HCT116 (cell line): ENCODE measurements around the gene RNF144B. TPM values are rescaled to one million over a fixed set of nuclear protein-coding genes. Genes with fewer than 3 reads are reported as not detected.

Experiments
- ATAC-seq: fragments of 200-7000 bp; cut with Tn5 transposase; 2 replicates; pipeline ENCODE4 v1.9.1; 2020; ENCODE audit warnings: mild to moderate bottlenecking, moderate library complexity
- BruUV-seq: library from RNA; stranded (reverse); fragments of 400-500 nt; replicated peaks from 2 replicates; lab custom pipeline; 2021; lab: Mats Ljungman, UMichigan
- CTCF ChIA-PET: fragments of 300-600 bp; sonication (Branson Sonifier 250); formaldehyde crosslinking; loops from one replicate; lab custom pipeline; 2021; ENCODE audit warnings: antibody characterized with exemption; lab: Charles Lee
- POLR2A ChIA-PET: fragments of 300-600, 350-600 bp; sonication (Branson Sonifier 250); formaldehyde crosslinking; loops from one replicate; lab custom pipeline; 2021; ENCODE audit warnings: antibody characterized with exemption; lab: Charles Lee
- RAD21 ChIA-PET, 2 experiments: fragments of 300-600 bp; sonication (Branson Sonifier 250); formaldehyde crosslinking; loops; one replicate each; lab custom pipeline; 2023; ENCODE audit warnings: low total read pairs in 2 of 2; ENCODE audit not compliant: uncharacterized antibody in 2 of 2, unreplicated experiment in 2 of 2, low non-redundant PET in 1 of 2; lab: Charles Lee
- DNase-seq: peaks from one replicate; pipeline ENCODE4 v3.0.0-alpha.2; 2010; ENCODE audit warnings: low read depth, low spot score
- H2AFZ ChIP-seq: fragments of 200-600 bp; shearing (Covaris generic), sonication (generic); 2 replicates; pipeline ENCODE4 v1.6.1; 2017; ENCODE audit warnings: low read depth, mixed run types, mixed read lengths, antibody characterized with exemption, low read length; ENCODE audit not compliant: poor library complexity, severe bottlenecking
- H3K27ac ChIP-seq: 2 replicates; pipeline ENCODE4 v1.5.1; 2012; ENCODE audit warnings: low read depth, low read length
- H3K27me3 ChIP-seq: fragments of 200-600 bp; sonication (generic); 2 replicates; pipeline ENCODE4 v1.6.1; 2016; ENCODE audit warnings: mixed run types, low read length, mixed read lengths; ENCODE audit not compliant: insufficient read depth
- H3K36me3 ChIP-seq, 2 experiments: fragments of 200-500 bp in 1 of 2; fragments of 200-600 bp in 1 of 2; sonication (Bioruptor generic) in 1 of 2; sonication (generic) in 1 of 2; 2 replicates each; pipeline versions ENCODE4 v1.5.1 to v1.6.1; 2014 to 2016; ENCODE audit warnings: low read length in 2 of 2, inconsistent platforms in 1 of 2, mixed read lengths in 1 of 2, mixed run types in 1 of 2; ENCODE audit not compliant: insufficient read depth in 2 of 2, control insufficient read depth in 1 of 2
- H3K4me1 ChIP-seq, 2 experiments: fragments of 200-600 bp in 1 of 2; sonication (generic) in 1 of 2; 2 replicates each; pipeline versions ENCODE4 v1.5.1 to v1.6.1; 2012 to 2017; ENCODE audit warnings: low read length in 2 of 2, inconsistent platforms in 1 of 2, mild to moderate bottlenecking in 1 of 2, mixed read lengths in 1 of 2, mixed run types in 1 of 2, moderate library complexity in 1 of 2; ENCODE audit not compliant: insufficient read depth in 2 of 2, control insufficient read depth in 1 of 2
- H3K4me2 ChIP-seq: fragments of 200-600 bp; sonication (generic); 2 replicates; pipeline ENCODE4 v1.6.1; 2017; ENCODE audit warnings: mixed run types, low read length, mixed read lengths
- H3K4me3 ChIP-seq, 2 experiments: fragments of 200-600 bp in 1 of 2; sonication (generic) in 1 of 2; replicated peaks in 1 of 2; 2 replicates each; pipeline ENCODE4 v1.5.1; 2011 to 2016; ENCODE audit warnings: low read length in 2 of 2, control low read depth in 1 of 2, low read depth in 1 of 2, mild to moderate bottlenecking in 1 of 2, mixed read lengths in 1 of 2, mixed run types in 1 of 2
- H3K79me2 ChIP-seq: fragments of 200-600 bp; sonication (generic); 2 replicates; pipeline ENCODE4 v1.6.1; 2017; ENCODE audit warnings: mild to moderate bottlenecking, mixed run types, low read length, moderate library complexity, mixed read lengths; ENCODE audit not compliant: insufficient read depth
- H3K9ac ChIP-seq: fragments of 200-600 bp; sonication (generic); 2 replicates; pipeline ENCODE4 v1.6.1; 2016; ENCODE audit warnings: low read length, mixed read lengths
- H3K9me2 ChIP-seq: fragments of 200-600 bp; sonication (generic), shearing (Covaris generic); 2 replicates; pipeline ENCODE4 v1.6.1; 2017; ENCODE audit warnings: mixed run types, mild to moderate bottlenecking, moderate library complexity; ENCODE audit not compliant: insufficient read depth
- H3K9me3 ChIP-seq, 2 experiments: fragments of 200-500 bp in 1 of 2; fragments of 200-600 bp in 1 of 2; sonication (Bioruptor generic) in 1 of 2; sonication (generic) in 1 of 2; 2 replicates each; pipeline ENCODE4 v1.6.1; 2014 to 2017; ENCODE audit warnings: low read length in 2 of 2, mixed read lengths in 2 of 2, inconsistent platforms in 1 of 2, low read depth in 1 of 2, mild to moderate bottlenecking in 1 of 2, mixed run types in 1 of 2, moderate library complexity in 1 of 2; ENCODE audit not compliant: control insufficient read depth in 1 of 2, insufficient read depth in 1 of 2
- H4K20me1 ChIP-seq: fragments of 200-600 bp; sonication (generic), shearing (Covaris generic); 2 replicates; pipeline ENCODE4 v1.6.1; 2017; ENCODE audit warnings: mixed run types, mild to moderate bottlenecking, moderate library complexity; ENCODE audit not compliant: insufficient read depth
- ATF3 ChIP-seq: IDR thresholded peaks from 2 replicates; pipeline ENCODE4 v1.6.1; 2012
- EGR1 ChIP-seq: IDR thresholded peaks from 2 replicates; pipeline ENCODE4 v1.6.1; 2012; ENCODE audit warnings: low read depth
- EZH2phosphoT487 ChIP-seq: fragments of 200-600 bp; IDR thresholded peaks from 2 replicates; pipeline ENCODE4 v1.6.1; 2018; ENCODE audit warnings: antibody characterized with exemption, borderline replicate concordance
- JUND ChIP-seq: IDR thresholded peaks from 2 replicates; pipeline ENCODE4 v1.6.1; 2012
- POLR2A ChIP-seq: IDR thresholded peaks from 2 replicates; pipeline ENCODE4 v1.7.0; 2011; ENCODE audit warnings: borderline replicate concordance; ENCODE audit not compliant: insufficient read depth, insufficient read length; ENCODE audit errors: extremely low read depth
- POLR2AphosphoS5 ChIP-seq: IDR thresholded peaks from 2 replicates; pipeline ENCODE4 v1.6.1; 2011; ENCODE audit warnings: mild to moderate bottlenecking, low read depth, low read length, moderate library complexity
- SRF ChIP-seq: IDR thresholded peaks from 2 replicates; pipeline ENCODE4 v1.6.1; 2012; ENCODE audit warnings: low read depth
- TCF7L2 ChIP-seq: IDR thresholded peaks from 2 replicates; pipeline ENCODE4 v1.7.0; 2011; ENCODE audit warnings: borderline replicate concordance, inconsistent platforms; ENCODE audit not compliant: insufficient read depth, insufficient read length; ENCODE audit errors: extremely low read depth
- ZFX ChIP-seq: fragments of 450-650 bp; IDR thresholded peaks from 2 replicates; pipeline ENCODE4 v1.6.1; 2017
- intact Hi-C: fragments of 100-400 bp; cut with micrococcal nuclease; formaldehyde crosslinking; loops from 2 replicates; pipeline ENCODE4 v1.10.0; 2022
- total RNA-seq: library from RNA; stranded (reverse); gene quantifications from one replicate; pipeline ENCODE4 v1.2.1, GENCODE V29; 2021; ENCODE audit not compliant: unreplicated experiment
- TF ChIP-seq, protein P1 (sequence below): IDR thresholded peaks from 2 replicates; pipeline ENCODE4 v1.6.1; 2012; ENCODE audit warnings: low read depth

The RNF144B gene
- total RNA-seq, 1 experiment from 2014 or later = 2.1 TPM

GRCh38 chr6:18343741-18344140, 43.4 kb upstream of the RNF144B start (continued):
- no peak for TF ChIP-seq POLR2A
- TF ChIP-seq, protein P1, sequence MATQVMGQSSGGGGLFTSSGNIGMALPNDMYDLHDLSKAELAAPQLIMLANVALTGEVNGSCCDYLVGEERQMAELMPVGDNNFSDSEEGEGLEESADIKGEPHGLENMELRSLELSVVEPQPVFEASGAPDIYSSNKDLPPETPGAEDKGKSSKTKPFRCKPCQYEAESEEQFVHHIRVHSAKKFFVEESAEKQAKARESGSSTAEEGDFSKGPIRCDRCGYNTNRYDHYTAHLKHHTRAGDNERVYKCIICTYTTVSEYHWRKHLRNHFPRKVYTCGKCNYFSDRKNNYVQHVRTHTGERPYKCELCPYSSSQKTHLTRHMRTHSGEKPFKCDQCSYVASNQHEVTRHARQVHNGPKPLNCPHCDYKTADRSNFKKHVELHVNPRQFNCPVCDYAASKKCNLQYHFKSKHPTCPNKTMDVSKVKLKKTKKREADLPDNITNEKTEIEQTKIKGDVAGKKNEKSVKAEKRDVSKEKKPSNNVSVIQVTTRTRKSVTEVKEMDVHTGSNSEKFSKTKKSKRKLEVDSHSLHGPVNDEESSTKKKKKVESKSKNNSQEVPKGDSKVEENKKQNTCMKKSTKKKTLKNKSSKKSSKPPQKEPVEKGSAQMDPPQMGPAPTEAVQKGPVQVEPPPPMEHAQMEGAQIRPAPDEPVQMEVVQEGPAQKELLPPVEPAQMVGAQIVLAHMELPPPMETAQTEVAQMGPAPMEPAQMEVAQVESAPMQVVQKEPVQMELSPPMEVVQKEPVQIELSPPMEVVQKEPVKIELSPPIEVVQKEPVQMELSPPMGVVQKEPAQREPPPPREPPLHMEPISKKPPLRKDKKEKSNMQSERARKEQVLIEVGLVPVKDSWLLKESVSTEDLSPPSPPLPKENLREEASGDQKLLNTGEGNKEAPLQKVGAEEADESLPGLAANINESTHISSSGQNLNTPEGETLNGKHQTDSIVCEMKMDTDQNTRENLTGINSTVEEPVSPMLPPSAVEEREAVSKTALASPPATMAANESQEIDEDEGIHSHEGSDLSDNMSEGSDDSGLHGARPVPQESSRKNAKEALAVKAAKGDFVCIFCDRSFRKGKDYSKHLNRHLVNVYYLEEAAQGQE = no peak
- TF ChIP-seq JUND = no peak
- TF ChIP-seq EGR1 = no peak
- no peak for TF ChIP-seq ZFX

DNA sequence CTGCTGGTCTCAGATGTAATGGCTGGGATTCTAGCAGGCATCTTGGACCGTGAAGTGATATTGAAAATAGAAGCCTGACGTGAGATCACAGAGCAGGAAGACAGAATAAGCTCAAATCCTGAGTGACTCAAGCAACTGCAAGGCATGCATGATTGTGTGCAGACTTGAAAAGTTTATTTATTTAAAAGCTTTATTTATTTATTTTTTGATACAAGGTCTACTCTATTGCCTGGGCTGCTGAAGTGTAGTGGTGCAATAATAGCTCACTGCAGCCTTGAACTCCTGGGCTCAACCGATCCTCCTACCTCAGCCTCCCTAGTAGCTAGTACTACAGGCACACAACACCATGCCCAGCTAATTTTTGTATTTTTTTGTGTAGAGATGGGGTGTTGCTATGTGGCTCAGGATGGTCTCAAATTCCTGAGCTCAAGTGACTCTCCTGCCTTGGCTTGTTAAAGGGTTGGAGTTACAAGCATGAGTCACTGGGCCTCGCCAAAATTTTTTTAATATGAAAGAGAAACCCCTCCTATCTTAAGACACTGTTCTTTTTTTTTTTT, 40.1 kb upstream of the RNF144B start:
- no peaks in the 10 kb centered on the region for H4K20me1 ChIP-seq
- intact Hi-C loops = no loop called here
- ChIA-PET RAD21 (no interaction called here), POLR2A (no interaction called here), CTCF (no interaction called here)
- H3K79me2 ChIP-seq = no peaks in the 10 kb centered on the region
- no peak overlapping the region for H3K9ac ChIP-seq
- H3K4me3 ChIP-seq = no peak overlapping the region
- H3K27ac ChIP-seq = no peak overlapping the region
- no TSS peak for BruUV-seq
- DNase-seq (no peak), ATAC-seq (no peak)
- no peak overlapping the region for H3K4me2 ChIP-seq
- H3K27me3 ChIP-seq = no peaks in the 10 kb centered on the region
- H3K9me3 ChIP-seq = no peaks in the 10 kb centered on the region
- no peaks in the 10 kb centered on the region for H3K36me3 ChIP-seq
- no peaks in the 10 kb centered on the region for H3K4me1 ChIP-seq
- no peak overlapping the region for H2AFZ ChIP-seq
- H3K9me2 ChIP-seq = no peaks in the 10 kb centered on the region
- TF ChIP-seq JUND = no peak
- TF ChIP-seq SRF = no peak
- TF ChIP-seq, protein P1 = no peak
- TF ChIP-seq TCF7L2 = no peak
- TF ChIP-seq POLR2A = no peak
- no peak for TF ChIP-seq ATF3
- TF ChIP-seq POLR2AphosphoS5 = no peak
- no peak for TF ChIP-seq EZH2phosphoT487
